Kidney epithelial cell (primary cell): ENCODE measurements around the gene RAB28. TPM values are rescaled to one million over a fixed set of nuclear protein-coding genes. Genes with fewer than 3 reads are reported as not detected.

ENCODE experiments used
- DNase-seq: peaks from one replicate; pipeline ENCODE4 v3.0.0-alpha.2; 2010; ENCODE audit warnings: low read depth
- H3K27me3 ChIP-seq: 2 replicates; pipeline ENCODE4 v1.6.0; 2011; ENCODE audit warnings: low read length; ENCODE audit not compliant: control insufficient read depth, insufficient read depth
- H3K36me3 ChIP-seq: 2 replicates; pipeline ENCODE4 v1.5.1; 2011; ENCODE audit warnings: low read length; ENCODE audit not compliant: control insufficient read depth, insufficient read depth
- H3K4me3 ChIP-seq: 2 replicates; pipeline ENCODE4 v1.5.1; 2011; ENCODE audit warnings: low read depth, mild to moderate bottlenecking, control low read depth, low read length
- CTCF ChIP-seq: IDR thresholded peaks from 2 replicates; pipeline ENCODE4 v1.5.1; 2011; ENCODE audit warnings: mild to moderate bottlenecking, moderate library complexity, low read length, control low read depth, inconsistent platforms; ENCODE audit not compliant: insufficient read depth, poor library complexity, severe bottlenecking
- total RNA-seq: library from RNA; depleted of rRNA; stranded (reverse); fragments of >200 nt; gene quantifications from 2 replicates; pipeline ENCODE4 v1.2.3, GENCODE V29; 2015

The RAB28 gene
- total RNA-seq, 1 donor from 2014 or later, result 17.3 TPM

GRCh38 chr4:13378973-13379759 lies 105.0 kb downstream of the RAB28 start:
- DNase-seq, result no peak
- no peak for TF ChIP-seq CTCF
- no peak overlapping the region for H3K4me3 ChIP-seq
- no peaks in the 10 kb centered on the region for H3K36me3 ChIP-seq
- H3K27me3 ChIP-seq, result no peaks in the 10 kb centered on the region

GRCh38 chr4:13371048-13371447 lies 113.1 kb downstream of the RAB28 start:
- Histone ChIP-seq H3K4me3 (no peak overlapping the region), H3K27me3 (no peaks in the 10 kb centered on the region), H3K36me3 (no peaks in the 10 kb centered on the region)
- no peak for DNase-seq
- no peak for TF ChIP-seq CTCF

DNA sequence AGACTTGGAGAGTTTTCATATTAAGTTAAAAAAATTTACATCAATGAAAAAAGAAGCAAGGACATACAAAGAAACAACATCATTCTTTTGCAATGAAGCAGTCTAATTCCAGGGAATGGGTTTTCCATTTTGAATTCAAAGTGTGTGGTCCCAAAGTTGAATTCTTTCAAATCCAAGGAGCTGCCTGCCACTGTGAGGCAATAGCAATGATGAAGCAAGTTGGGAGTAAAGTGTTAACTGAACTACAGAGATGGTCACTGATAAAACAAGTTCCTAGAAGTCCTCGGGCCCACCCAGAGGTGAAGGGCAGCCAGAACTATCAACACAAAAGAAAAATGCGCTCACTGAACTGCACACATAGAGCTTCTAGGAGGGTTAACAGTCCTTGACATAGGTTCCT lies 115.9 kb downstream of the RAB28 start:
- no peak for DNase-seq
- Histone ChIP-seq H3K4me3 (no peak overlapping the region), H3K36me3 (no peaks in the 10 kb centered on the region), H3K27me3 (no peaks in the 10 kb centered on the region)
- no peak for TF ChIP-seq CTCF

DNA sequence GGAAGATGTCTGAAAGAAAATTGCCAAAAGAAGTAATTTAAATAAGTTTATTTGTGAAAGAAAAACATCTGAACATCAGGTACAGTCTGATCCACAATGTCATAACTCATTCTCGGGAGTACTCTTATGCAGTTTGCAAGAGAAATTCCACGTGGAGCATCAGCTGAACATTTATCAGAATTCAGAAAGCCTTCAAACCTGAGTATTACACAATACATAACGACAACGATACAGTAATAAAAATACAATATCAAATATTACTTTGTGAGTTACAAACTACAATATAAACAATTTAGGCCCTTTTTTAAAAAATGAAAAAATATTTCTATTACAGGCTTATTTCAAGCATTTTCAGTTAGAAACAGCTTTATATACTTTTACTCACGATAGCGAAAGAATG lies 116.4 kb downstream of the RAB28 start:
- Histone ChIP-seq H3K27me3 (no peaks in the 10 kb centered on the region), H3K4me3 (no peak overlapping the region), H3K36me3 (no peaks in the 10 kb centered on the region)
- no peak for TF ChIP-seq CTCF
- DNase-seq, result no peak

- no peaks in the 10 kb centered on the region for H3K36me3 ChIP-seq
- no peak for DNase-seq
- TF ChIP-seq CTCF, result no peak
- H3K4me3 ChIP-seq, result no peak overlapping the region
- H3K27me3 ChIP-seq, result no peaks in the 10 kb centered on the region
These were observed 116.9 kb downstream of the RAB28 start for GRCh38 chr4:13367244-13367643.

DNA sequence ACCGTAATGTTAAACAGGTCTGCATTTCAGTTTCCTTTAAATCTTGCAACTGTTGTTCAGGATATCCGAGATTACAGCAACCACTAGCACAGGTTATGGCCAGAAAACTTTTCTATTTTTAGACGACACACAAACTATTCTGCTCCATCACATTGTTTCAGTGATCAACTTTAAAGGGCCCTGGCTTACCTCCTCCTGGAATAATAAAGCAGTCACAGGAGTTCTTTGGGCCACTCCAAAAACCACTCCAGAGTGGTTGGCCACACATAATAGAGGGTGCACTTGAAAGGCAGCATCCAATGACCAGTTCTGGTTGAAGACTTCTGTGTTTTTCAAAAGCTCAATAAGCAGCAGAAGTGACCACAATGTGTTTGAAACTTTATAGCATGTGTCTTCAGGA lies 118.9 kb downstream of the RAB28 start:
- DNase-seq, result no peak
- H3K4me3 ChIP-seq, result no peak overlapping the region
- H3K27me3 ChIP-seq, result no peaks in the 10 kb centered on the region
- no peak for TF ChIP-seq CTCF
- no peaks in the 10 kb centered on the region for H3K36me3 ChIP-seq
